SKM-1 treated with dmso at 0.1 percent for 144 hours (cell line): Measurements from ENCODE around the gene CCDC9B.

Experiments used
- DNase-seq: peaks from one replicate; lab custom pipeline; 2025; ENCODE audit not compliant: unreplicated experiment; lab: John Stamatoyannopoulos, UW

Gene CCDC9B

GRCh38 chr15:40293905-40294895, 46.5 kb downstream of the CCDC9B start:
- DNase-seq: no peak

- DNase-seq: no peak
Observed at GRCh38 chr15:40293006-40293405, 47.7 kb downstream of the CCDC9B start.

DNA sequence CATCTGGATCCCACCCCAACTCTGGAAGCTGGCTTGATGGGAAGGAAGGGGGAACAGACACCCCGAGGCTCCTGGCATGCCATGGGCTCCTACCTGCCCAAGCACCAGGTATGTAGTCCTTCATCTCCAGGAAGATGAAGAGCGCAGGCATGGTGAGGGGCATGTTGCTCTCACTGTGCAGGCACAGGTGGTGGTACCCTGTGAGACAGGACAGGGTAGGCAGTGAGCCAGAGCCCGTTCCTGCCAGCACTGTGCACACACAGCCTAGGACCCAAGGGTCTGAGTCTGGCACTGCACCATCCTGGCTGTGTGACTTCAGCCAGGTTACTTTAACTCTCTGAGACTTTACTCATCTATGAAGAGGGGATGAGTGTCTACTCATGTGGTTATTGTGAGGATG, 48.5 kb downstream of the CCDC9B start:
- no peak for DNase-seq

GRCh38 chr15:40290918-40291574, 49.7 kb downstream of the CCDC9B start:
- no peak for DNase-seq

DNA sequence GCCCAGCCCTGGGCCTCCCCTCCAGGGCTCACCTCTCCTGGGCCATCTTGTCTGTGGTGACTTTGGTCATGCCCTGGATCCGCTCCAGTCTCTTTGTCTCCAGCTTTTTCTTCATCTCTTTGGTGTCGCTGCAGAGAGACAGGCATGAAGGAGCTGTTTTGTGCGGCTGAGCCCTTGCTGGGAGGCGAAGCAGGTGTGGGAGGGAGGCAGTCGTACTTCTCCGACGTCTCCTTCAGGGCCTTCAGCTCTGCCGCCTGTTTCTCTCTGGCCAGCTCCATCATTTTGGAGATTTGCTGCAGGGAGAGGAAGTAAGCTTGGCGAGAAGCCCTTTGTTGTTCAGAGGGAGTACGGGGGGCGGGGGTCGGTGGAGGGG, 50.2 kb downstream of the CCDC9B start:
- no peak for DNase-seq

- no peak for DNase-seq
Observed at GRCh38 chr15:40289140-40289775, 51.5 kb downstream of the CCDC9B start.

DNA sequence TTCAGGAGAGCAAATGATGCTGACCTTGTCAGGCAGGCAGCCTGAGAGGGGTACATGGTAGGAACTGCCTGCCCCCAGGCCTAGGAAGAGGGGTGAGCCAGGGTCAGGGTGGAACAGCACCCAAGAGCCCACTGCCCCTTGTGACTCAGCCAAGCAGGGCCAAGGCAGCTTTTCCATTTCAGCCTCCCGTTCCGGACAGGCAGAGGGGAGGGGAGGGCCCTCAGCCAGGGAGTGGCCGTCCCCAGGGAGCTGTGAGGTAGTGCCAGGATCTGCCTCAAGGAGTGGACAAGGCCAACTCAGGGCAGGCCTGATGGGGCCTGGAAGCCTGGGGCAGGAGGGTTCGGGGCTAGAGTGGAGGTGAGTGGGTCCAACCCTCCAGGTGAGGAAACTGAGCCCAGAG, 52.8 kb downstream of the CCDC9B start:
- no peak for DNase-seq

DNA sequence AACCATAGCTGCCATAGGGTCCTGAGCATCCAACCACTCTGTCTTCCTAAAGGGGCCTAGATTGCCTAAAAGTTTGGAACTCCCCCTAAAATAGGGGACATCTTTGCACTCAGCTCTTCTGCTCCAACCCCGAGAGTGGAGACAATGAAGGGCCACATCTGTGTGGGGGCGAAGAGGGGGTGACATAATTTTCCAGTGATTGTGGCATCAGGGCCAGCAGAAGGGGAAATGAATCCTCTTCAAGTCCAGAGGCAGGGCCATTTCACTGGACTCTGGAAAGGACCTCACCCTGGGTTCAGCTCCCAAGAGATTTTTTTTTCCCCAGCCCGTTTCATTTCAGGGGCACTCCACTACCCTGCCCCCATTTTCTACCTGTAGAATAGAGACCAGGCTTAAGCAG, 53.2 kb downstream of the CCDC9B start:
- no peak for DNase-seq

DNA sequence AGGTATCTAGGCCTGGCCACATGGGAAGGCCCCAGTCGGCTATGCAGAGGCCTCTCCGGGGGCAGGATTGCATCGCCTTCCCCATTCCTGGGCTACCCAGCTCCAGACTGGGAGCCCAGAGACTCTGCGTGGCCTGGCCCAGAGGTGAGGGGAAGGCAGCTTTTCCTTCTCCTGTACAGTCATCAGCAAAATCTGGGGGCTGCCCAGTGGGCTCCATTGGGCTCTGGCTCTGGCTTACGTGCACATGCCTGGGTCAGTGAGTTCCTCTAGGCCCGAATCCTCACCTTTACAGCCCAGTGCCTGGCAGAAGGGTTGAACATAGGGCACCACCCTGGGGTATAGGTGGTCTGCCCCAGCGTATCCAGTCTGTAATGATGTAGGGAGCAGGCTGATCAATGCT, 53.9 kb downstream of the CCDC9B start:
- no peak for DNase-seq

GRCh38 chr15:40286061-40286532, 54.6 kb downstream of the CCDC9B start:
- no peak for DNase-seq

- DNase-seq: peak; percentile 4
Observed at GRCh38 chr15:40285554-40286011, 55.2 kb downstream of the CCDC9B start.

- DNase-seq: no peak
Observed at GRCh38 chr15:40285151-40285550, 55.6 kb downstream of the CCDC9B start.

DNA sequence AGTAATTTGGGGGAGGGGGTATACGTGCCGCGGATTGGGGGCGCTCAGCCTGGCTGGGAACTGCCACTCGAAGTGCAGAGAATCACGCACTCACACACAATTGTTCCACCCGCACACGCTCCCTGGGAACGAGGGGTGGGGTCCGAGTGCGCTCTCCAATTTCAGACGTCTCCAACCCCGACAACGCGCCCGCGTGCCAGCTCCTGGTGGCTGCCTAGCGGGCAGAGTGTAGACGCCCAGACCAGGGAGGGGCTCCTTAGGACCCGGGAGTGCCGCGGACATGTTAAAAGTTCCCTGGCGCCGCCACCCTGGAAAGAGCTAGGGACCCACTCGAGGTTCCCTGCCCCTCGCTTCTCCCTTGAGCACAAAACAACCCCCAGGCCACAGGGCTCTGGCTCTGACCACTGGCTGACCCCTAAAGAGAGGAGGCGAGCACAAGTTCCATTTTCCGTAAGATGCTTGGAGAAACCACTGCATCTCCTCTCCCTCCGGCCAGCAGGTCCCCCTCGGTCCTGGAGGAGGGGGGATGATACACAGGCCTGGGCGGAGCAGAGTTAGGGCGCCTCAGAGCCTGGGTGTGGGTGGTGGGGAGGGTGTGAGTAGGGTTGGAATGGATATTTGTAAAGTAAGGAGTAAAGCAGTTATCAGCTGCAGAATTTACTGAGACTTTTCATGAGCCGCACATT, 57.0 kb downstream of the CCDC9B start:
- no peak for DNase-seq

- DNase-seq: no peak
Observed at GRCh38 chr15:40282869-40283614, 57.7 kb downstream of the CCDC9B start, which contains the start of gene ANKRD63. Gene ANKRD63 (minus strand): TSS chr15:40283064. CDS start chr15:40282586, 478 bp downstream.

DNA sequence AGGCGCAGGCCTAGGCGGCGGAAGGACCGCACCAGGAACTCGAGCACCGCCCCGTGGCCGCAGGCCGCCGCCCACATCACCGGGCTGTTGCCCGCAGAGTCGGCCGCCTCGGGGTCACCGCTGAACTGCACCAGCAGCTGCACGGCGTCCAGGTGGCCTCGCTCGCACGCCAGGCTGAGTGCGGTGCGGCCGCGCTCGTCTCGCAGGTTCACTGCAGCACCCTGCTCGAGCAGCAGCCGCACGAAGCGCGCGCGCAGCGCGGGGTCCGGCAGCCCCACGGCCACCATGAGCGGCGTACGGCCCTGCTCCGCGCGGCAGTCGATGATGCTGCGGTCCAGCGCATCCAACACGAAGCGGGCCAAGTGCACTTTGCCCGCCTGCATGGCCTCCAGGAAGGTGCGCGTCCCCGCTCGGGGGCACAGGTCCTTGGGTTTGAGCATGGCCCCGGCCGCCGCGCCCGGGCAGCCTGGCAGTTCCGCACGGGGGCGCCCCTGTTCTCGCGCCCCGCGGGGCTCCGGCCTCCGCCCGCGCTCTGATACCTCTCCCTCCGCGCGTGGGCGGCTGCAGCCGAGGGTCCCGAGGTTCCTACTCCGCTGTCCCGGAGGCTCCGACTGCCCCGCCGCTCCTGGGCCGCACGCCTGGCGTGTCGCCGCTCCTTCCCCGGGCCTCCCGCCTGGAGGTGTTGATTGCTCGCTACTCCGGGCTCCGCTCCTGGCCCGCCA, 58.4 kb downstream of the CCDC9B start:
- peak; percentile 43 for DNase-seq

DNA sequence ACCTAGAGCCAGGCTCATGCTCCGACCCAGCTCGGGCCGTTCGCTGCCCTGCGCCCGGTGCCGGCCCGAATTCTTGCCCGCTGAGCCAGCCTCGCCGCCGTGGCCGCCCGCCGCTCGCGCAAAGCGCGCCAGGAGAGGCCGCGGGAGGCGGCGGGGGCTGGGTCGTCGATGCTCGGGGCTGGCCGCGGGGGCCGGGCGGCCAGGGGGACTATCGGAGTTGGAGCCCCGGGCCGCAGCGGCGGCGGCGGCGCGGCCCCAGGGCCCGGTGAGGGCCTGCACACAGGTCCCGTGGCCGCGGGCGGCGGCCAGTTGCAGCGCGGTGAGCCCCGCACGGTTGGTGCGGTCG, 59.0 kb downstream of the CCDC9B start:
- DNase-seq: no peak
